Measurements from ENCODE around the gene AP1S1.

AP1S1 gene

GRCh38 chr7:101177644-101178043, 23.4 kb downstream of the AP1S1 start:
- Histone ChIP-seq H3K4me3 (IDR thresholded peaks at IDR 0.05; ENCODE audit: insufficient read depth, low read depth, low read length) (no peak overlapping the region), H3K4me1 (ENCODE audit: low read depth, poor library complexity, severe bottlenecking) (no peaks in the 10 kb centered on the region), H3K27me3 (ENCODE audit: insufficient read depth, low read depth) (peaks cover 93% of the 10 kb centered on the region), H3K27ac (no peak overlapping the region), H4K20me1 (ENCODE audit: insufficient read depth) (no peaks in the 10 kb centered on the region), H3K79me2 (ENCODE audit: insufficient read depth, low read depth) (no peaks in the 10 kb centered on the region), H3K9ac (no peak overlapping the region), H3K4me2 (no peak overlapping the region), H2AFZ (ENCODE audit: low read depth) (no peak overlapping the region), H3K36me3 (ENCODE audit: insufficient read depth) (no peaks in the 10 kb centered on the region)
- TF ChIP-seq, protein P1, sequence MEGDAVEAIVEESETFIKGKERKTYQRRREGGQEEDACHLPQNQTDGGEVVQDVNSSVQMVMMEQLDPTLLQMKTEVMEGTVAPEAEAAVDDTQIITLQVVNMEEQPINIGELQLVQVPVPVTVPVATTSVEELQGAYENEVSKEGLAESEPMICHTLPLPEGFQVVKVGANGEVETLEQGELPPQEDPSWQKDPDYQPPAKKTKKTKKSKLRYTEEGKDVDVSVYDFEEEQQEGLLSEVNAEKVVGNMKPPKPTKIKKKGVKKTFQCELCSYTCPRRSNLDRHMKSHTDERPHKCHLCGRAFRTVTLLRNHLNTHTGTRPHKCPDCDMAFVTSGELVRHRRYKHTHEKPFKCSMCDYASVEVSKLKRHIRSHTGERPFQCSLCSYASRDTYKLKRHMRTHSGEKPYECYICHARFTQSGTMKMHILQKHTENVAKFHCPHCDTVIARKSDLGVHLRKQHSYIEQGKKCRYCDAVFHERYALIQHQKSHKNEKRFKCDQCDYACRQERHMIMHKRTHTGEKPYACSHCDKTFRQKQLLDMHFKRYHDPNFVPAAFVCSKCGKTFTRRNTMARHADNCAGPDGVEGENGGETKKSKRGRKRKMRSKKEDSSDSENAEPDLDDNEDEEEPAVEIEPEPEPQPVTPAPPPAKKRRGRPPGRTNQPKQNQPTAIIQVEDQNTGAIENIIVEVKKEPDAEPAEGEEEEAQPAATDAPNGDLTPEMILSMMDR (conservative IDR thresholded peaks at IDR 0.05; ENCODE audit: low read depth, low read length), result no peak

DNA sequence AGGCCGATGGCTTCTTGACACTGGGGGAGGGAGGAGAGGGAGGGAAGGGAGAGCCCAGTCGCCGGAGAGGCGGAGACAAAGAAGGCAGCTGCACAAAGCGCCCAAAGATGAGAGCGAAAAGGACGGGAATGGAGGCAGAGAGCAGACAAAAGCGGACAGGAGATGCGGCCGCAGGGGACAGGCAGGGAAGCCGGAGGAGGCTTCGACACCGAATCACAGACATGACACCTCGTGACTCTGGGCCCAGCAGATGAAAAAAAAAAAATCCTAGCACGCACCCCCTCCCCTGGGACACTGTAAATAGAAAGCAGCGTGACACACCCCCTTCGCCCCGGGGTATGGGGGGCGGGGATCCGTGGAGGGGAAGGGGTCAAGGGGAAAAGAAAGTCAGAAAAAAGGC, 24.8 kb downstream of the AP1S1 start:
- Histone ChIP-seq H3K27me3 (ENCODE audit: insufficient read depth, low read depth) (peaks cover 84% of the 10 kb centered on the region), H2AFZ (ENCODE audit: low read depth) (no peak overlapping the region), H3K27ac (no peak overlapping the region), H3K79me2 (ENCODE audit: insufficient read depth, low read depth) (no peaks in the 10 kb centered on the region), H3K4me3 (IDR thresholded peaks at IDR 0.05; ENCODE audit: insufficient read depth, low read depth, low read length) (no peak overlapping the region), H3K4me1 (ENCODE audit: low read depth, poor library complexity, severe bottlenecking) (no peaks in the 10 kb centered on the region), H3K9ac (no peak overlapping the region), H3K4me2 (no peak overlapping the region), H3K36me3 (ENCODE audit: insufficient read depth) (no peaks in the 10 kb centered on the region), H4K20me1 (ENCODE audit: insufficient read depth) (no peaks in the 10 kb centered on the region)
- TF ChIP-seq, protein P1 (conservative IDR thresholded peaks at IDR 0.05; ENCODE audit: low read depth, low read length), result no peak

GRCh38 chr7:101179713-101180112, 25.4 kb downstream of the AP1S1 start:
- H3K4me1 ChIP-seq (ENCODE audit: low read depth, poor library complexity, severe bottlenecking), result no peaks in the 10 kb centered on the region
- no peak overlapping the region for H3K27ac ChIP-seq
- H3K4me3 ChIP-seq (IDR thresholded peaks at IDR 0.05; ENCODE audit: insufficient read depth, low read depth, low read length), result no peak overlapping the region
- peaks cover 81% of the 10 kb centered on the region for H3K27me3 ChIP-seq (ENCODE audit: insufficient read depth, low read depth)
- no peak overlapping the region for H3K4me2 ChIP-seq
- TF ChIP-seq, protein P1 (conservative IDR thresholded peaks at IDR 0.05; ENCODE audit: low read depth, low read length), result no peak
- H2AFZ ChIP-seq (ENCODE audit: low read depth), result no peak overlapping the region
- no peaks in the 10 kb centered on the region for H3K79me2 ChIP-seq (ENCODE audit: insufficient read depth, low read depth)
- H3K9ac ChIP-seq, result no peak overlapping the region
- H4K20me1 ChIP-seq (ENCODE audit: insufficient read depth), result no peaks in the 10 kb centered on the region
- no peaks in the 10 kb centered on the region for H3K36me3 ChIP-seq (ENCODE audit: insufficient read depth)

- Histone ChIP-seq H3K79me2 (ENCODE audit: insufficient read depth, low read depth) (no peaks in the 10 kb centered on the region), H3K36me3 (ENCODE audit: insufficient read depth) (no peaks in the 10 kb centered on the region), H2AFZ (ENCODE audit: low read depth) (no peak within 1 kb of the TSS), H3K27ac (no peak within 1 kb of the TSS), H3K4me2 (no peak within 1 kb of the TSS), H3K9ac (no peak within 1 kb of the TSS), H3K27me3 (ENCODE audit: insufficient read depth, low read depth) (peaks cover 81% of the 10 kb centered on the region), H3K4me1 (ENCODE audit: low read depth, poor library complexity, severe bottlenecking) (no peaks in the 10 kb centered on the region), H3K4me3 (IDR thresholded peaks at IDR 0.05; ENCODE audit: insufficient read depth, low read depth, low read length) (no peak within 1 kb of the TSS), H4K20me1 (ENCODE audit: insufficient read depth) (no peaks in the 10 kb centered on the region)
- TF ChIP-seq, protein P1 (conservative IDR thresholded peaks at IDR 0.05; ENCODE audit: low read depth, low read length), result no peak
These were observed 26.0 kb downstream of the AP1S1 start, which contains the start of gene NAT16 for GRCh38 chr7:101180130-101180755. Gene NAT16, minus strand, starts transcription at chr7:101180293. Its CDS starts 5,486 bp downstream, at chr7:101174807.

Measured in KMS-11 (cell line).